Umbilical cord (tissue), 2 donors: ENCODE measurements around the gene ADRA2B. TPM values are rescaled to one million over a fixed set of nuclear protein-coding genes. Genes with fewer than 3 reads are reported as not detected.
"Not testable (repeated sequence)": the region's sequence is repeated elsewhere in the genome, so short reads cannot be mapped to it uniquely, and the experiment has no call there.

Source experiments
- DNase-seq: peaks from one replicate; pipeline ENCODE4 v3.0.0-alpha.2; 2015; ENCODE audit warnings: low spot score
- total RNA-seq: library from RNA; depleted of rRNA; stranded (reverse); fragments of >200 nt; gene quantifications from one replicate; pipeline ENCODE4 v1.2.3, GENCODE V29; 2014; ENCODE audit warnings: low replicate concordance; ENCODE audit not compliant: insufficient read depth

The ADRA2B gene
- total RNA-seq, 1 donor from 2014 or later = 1.9 TPM

DNA sequence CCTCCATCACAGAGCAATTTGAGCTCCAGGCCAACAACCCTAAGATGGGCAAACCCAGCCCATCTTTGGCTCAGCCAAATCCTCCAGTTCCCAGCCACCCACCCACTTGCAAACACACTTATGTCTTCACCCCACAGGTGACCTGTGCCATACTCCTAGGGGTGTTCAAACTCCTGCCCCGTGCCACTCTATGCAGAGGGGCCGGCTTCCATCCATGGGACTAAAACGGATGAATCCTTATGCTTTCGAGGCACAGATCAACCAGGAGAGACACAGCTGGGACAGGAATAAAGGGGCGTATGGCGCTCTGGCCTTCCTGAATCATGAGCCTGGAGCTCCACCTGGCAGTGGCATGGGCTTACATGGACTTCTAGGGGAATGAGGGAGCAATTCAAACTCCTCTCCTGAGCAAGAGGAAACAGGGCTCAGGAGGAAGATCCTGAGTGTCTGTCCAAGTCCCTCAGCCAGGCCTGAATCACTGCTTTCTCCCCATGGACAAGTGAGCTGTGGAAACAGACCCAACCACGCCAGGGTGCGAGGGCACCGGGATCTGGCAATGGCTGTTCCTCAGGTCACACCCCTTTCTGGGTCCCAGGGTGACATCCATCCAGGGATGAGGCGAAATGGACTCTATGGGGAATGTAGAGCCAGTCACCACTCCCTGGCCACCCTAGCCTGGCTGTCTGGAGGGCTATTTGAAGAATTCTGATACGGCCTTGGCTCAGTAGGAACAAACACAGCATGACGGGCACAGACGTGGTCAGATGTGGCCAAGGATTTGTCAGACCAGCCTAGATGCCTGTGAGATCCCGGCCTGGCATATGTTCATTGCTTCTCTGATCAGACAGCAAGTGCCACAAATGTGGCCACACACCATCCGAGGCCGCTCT is 45.0 kb downstream of the ADRA2B start:
- DNase-seq = not testable (repeated sequence)

GRCh38 chr2:96070351-96070750 is 46.0 kb downstream of the ADRA2B start:
- DNase-seq = not testable (repeated sequence)

- not testable (repeated sequence) for DNase-seq
These were observed 46.5 kb downstream of the ADRA2B start for GRCh38 chr2:96069878-96070277.

DNA sequence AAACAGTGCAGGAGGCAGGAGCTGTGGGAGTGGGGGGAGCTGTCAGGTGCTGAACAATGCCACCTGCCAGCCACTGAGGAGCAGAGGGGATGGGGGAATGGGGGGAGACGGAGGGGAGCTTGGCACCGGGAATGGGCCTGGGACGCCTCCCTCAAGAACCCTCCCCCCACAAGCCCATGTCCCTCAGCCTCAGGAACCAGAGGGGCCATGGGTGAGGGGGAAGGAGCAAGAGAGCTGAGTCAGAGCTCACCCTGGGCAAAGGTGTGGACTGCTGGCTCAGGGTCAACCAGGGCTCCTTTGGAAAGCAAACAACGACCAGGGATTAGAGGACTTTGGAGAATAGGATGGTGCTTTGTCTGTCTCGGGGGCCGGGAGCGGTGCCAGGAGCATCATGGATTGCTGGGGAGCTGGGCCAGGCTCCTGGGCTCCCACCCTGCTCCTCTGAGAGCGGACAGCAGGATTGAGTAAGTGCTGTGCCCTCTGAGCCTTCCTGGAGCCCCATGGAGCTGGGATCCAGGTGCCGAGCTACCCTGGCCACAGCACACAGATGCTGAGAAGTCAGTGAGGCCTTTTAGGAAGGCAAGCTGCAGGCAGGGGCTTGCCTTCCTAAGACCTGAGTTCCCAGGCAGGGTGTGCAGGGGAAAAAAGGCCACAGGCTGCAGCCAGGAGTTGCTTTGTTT is 48.3 kb downstream of the ADRA2B start:
- DNase-seq = not testable (repeated sequence)

DNA sequence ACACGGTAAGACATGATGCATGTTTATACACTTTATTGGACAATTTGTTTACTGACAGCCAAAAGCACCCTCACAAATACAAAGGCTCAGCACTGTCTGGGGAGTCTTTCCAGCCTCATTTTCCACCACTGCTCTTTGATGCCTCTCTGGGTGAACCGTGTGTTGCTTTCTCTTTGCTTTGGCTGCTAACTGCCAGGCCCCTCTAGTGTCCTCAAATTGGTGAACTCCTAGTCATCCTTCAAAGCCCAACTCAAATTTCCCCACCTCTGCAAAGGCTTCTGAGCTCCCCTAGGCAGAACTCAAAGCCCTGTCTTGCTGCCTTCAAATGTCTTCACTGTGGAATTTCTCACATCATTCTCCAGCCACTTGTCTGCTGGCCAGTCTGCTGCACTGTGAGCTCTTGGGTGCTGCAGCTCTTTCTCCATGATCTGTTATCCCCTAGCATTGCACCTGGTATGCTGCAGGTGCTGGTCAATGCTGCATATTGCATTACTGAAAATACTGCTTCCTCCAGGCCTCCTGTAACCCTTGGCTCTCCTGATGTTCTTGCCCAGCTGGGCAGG is 49.2 kb downstream of the ADRA2B start:
- not testable (repeated sequence) for DNase-seq

DNA sequence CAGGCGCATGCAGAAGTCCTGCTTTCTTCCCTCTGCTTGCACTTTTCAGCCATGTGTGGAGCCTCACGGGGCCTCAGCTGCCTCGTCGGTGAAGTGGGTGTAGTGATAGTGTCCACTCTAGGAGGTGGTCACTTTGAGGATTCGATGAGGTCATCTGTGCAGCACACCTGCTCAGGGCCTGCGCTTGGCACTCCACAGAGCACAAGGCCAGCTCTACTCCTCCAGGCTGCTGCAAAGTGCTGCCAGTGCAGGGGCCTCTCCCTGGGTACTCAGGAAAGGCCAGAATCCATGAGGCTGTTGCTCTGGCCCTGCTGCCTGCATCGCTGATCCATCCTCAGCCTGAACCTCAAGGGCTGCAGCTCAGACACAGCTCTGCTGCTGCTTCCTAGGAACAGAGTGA is 49.9 kb downstream of the ADRA2B start:
- not testable (repeated sequence) for DNase-seq

DNA sequence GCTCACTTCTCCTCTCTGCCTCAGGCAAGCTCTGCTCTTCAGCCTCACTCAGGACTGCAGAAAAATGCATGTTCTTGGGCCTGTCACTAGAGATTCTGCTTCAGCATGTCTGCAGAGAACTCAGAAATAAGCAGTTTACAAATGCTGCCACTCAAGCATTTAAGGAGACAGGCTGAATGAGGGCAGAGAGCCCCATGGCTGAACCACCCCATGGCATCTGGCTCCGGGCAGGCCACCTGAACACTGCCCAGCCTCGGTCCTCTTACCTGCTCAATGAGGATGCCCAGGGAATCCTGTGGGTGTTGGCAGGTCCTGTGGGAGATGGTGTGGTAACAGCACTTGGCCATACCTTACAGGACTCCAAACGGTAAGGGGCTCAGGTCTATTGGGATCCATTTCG is 50.4 kb downstream of the ADRA2B start:
- DNase-seq = not testable (repeated sequence)

DNA sequence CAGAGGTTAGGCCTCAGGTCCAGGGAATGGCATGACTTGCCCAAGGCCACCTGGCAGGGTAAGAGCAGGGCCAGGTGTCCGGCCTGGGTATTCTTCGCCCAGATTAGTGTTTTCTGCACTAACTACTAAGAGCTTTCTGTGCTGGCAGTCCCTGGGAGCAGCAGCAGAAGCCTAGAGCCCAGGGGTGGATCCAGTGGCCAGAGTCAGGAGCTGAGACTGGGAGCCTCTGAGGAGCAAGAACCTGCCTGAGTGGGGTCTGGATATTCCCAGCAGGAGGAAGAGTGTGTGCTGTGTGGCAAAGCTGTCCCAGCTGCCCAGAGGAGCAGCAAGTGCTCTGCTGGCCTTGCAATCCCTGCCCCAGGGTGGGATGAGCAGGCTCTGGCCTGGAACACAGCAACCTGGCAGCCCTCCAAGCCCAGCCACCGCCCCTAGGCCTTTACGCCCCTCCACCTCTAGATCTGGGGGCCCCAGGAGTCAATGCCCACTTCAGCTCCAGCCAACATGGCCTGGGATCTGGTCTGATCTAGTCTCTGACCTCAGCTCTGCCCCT is 50.9 kb downstream of the ADRA2B start:
- DNase-seq = no peak

DNA sequence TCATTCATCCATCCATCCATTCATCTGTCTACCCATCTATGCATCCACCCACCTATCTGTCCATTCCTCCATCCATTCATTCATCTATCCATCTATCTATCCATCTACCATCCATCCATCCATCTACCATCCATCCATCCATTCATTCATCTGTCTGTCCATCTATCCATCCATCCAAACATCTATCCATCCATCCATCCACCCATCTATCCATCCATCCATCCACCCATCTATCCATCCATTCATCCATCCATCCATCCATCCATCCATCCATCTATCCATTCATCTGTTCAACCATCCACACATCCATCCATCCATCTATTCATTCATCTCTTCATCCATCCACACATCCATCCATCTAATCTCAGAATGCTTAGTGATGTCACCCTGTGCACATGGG is 51.6 kb downstream of the ADRA2B start:
- not testable (repeated sequence) for DNase-seq

GRCh38 chr2:96064047-96064675 is 52.2 kb downstream of the ADRA2B start:
- DNase-seq = not testable (repeated sequence)

DNA sequence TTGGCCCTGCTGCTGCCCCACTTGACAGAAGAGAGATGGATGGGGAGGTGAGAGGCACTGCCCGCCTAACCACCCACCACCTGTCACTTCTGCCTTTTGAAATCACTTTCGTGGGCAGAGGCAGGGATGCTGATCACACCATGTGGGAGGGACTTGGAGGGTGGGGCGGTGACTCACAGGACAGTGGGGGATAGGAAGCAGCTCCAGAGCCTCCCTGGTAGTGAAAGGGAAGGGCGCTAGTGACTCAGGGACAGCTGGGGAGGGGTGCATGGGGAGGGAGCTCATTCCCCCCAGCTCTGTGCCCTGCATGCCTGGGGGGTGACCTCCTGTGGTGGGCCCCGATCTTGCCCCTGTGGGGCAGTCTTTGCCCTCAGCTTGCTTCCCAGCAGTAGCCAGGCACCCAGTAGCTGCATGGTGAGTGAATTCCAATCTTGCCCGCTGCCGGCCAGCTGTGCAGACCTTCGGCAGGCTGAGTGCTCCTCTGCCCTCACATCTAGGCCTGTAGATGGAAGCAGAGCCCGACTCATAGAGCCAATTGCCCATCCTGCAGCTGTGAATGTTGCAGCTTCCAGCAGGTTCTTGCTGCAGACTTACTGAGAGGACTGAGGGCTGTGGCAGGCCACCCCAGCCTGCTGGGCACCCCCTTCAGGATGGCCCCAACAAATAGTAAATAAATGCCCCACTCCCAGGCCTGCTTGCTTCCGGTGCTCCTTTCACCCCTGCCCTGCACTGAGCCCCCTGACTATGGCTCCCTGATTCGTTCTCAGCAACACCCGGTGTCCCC is 53.1 kb downstream of the ADRA2B start:
- DNase-seq = peak; percentile 55

Other genes starting within 250 kb of the ADRA2B start
- gene ANKRD36C, start 124.7 kb downstream of the ADRA2B start, total RNA-seq = 86.4 TPM
- gene GPAT2, start 81.7 kb downstream of the ADRA2B start, total RNA-seq = 2.6 TPM
- gene ASTL, start 21.9 kb upstream of the ADRA2B start, total RNA-seq = 1.4 TPM
- 28.9 TPM for gene DUSP2, start 28.9 kb upstream of the ADRA2B start, total RNA-seq
- gene STARD7, start 92.3 kb upstream of the ADRA2B start, total RNA-seq = 42.1 TPM
- 13.5 TPM for gene TMEM127, start 149.4 kb upstream of the ADRA2B start, total RNA-seq
- 49.1 TPM for gene CIAO1, start 149.7 kb upstream of the ADRA2B start, total RNA-seq
- 36.6 TPM for gene SNRNP200, start 189.0 kb upstream of the ADRA2B start, total RNA-seq
- gene ITPRIPL1, start 208.7 kb upstream of the ADRA2B start, total RNA-seq = 5.5 TPM
- 1.7 TPM for gene NCAPH, start 219.2 kb upstream of the ADRA2B start, total RNA-seq